Measurements from ENCODE around the gene A4GALT.
A peak's percentile ranks its signal among the peaks of the same experiment; 100 is the strongest.

A4GALT gene

GRCh38 chr22:42699281-42699975 lies 21.2 kb downstream of the A4GALT start:
- Histone ChIP-seq H3K9me3 (replicated peaks; ENCODE audit: low read length) (no peaks in the 10 kb centered on the region), H3K4me1 (ENCODE audit: control insufficient read depth, insufficient read depth, low read length) (peaks cover 26% of the 10 kb centered on the region), H3K4me2 (ENCODE audit: low read length) (peak overlapping the region; percentile 80), H3K27me3 (ENCODE audit: control insufficient read depth, insufficient read depth, low read length) (no peaks in the 10 kb centered on the region), H3K9ac (ENCODE audit: low read depth, low read length) (peak overlapping the region; percentile 29), H3K36me3 (ENCODE audit: insufficient read depth, low read length) (no peaks in the 10 kb centered on the region), H3K4me3 (ENCODE audit: low read length) (peak overlapping the region; percentile 45)

DNA sequence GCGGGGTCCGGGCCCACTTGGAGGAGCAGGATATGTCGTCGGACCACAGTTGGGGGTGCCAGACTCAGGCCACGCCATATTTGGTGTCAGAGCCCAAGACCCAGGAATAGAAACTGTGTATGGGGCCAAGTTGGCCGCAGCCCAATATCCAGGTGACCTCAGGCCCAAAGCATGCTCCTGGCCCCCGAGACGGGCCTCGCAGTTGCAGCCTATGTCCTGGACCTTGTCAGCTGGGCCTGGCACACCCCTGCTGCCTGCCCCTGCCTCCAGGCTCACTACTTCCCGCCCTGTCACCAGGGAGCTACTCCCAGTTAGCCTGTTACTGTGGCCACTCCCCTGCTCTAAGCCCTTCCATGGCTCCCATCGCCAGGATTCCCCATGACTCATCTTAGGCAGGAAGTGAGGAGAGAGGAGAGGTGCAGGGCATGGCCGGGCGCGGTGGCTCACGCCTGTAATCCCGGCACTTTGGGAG lies 23.1 kb downstream of the A4GALT start:
- no peak overlapping the region for H3K4me2 ChIP-seq (ENCODE audit: low read length)
- peaks cover 26% of the 10 kb centered on the region for H3K4me1 ChIP-seq (ENCODE audit: control insufficient read depth, insufficient read depth, low read length)
- peaks cover 6% of the 10 kb centered on the region for H3K36me3 ChIP-seq (ENCODE audit: insufficient read depth, low read length)
- no peak overlapping the region for H3K4me3 ChIP-seq (ENCODE audit: low read length)
- H3K9me3 ChIP-seq (replicated peaks; ENCODE audit: low read length) = no peaks in the 10 kb centered on the region
- H3K9ac ChIP-seq (ENCODE audit: low read depth, low read length) = no peak overlapping the region
- no peaks in the 10 kb centered on the region for H3K27me3 ChIP-seq (ENCODE audit: control insufficient read depth, insufficient read depth, low read length)

DNA sequence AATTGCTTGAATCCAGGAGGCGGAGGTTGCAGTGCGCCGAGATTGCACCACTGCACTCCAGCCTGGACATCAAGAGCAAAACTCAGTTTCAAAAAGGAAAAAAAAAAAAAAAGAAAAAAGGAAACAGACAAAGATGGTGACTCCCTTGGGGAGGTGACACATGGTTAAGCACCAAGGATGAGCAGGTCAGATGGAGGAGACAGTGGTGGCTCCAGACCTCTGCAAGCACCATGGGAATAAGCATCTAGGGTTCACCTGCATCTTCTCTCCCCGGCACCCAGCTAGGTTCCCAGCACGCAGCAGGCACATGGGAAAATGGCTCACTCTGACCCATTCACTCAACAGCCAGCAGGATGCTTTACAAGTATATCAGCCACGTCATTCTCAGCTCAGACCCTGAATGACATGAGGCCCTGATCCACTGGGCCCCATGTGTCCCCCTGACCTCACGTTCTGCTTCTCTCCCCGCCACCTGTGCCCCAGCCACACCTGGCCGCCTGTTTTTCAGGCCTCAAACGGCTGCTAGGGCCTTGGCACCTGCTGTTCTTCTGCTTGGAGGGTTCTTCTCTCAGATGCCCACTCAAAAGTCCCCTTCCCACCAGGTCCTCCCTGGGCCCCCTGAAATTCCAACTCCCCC lies 24.2 kb downstream of the A4GALT start:
- no peak overlapping the region for H3K4me2 ChIP-seq (ENCODE audit: low read length)
- H3K4me1 ChIP-seq (ENCODE audit: control insufficient read depth, insufficient read depth, low read length) = peaks cover 26% of the 10 kb centered on the region
- H3K9me3 ChIP-seq (replicated peaks; ENCODE audit: low read length) = no peaks in the 10 kb centered on the region
- H3K36me3 ChIP-seq (ENCODE audit: insufficient read depth, low read length) = peaks cover 7% of the 10 kb centered on the region
- no peaks in the 10 kb centered on the region for H3K27me3 ChIP-seq (ENCODE audit: control insufficient read depth, insufficient read depth, low read length)
- no peak overlapping the region for H3K4me3 ChIP-seq (ENCODE audit: low read length)
- H3K9ac ChIP-seq (ENCODE audit: low read depth, low read length) = no peak overlapping the region

DNA sequence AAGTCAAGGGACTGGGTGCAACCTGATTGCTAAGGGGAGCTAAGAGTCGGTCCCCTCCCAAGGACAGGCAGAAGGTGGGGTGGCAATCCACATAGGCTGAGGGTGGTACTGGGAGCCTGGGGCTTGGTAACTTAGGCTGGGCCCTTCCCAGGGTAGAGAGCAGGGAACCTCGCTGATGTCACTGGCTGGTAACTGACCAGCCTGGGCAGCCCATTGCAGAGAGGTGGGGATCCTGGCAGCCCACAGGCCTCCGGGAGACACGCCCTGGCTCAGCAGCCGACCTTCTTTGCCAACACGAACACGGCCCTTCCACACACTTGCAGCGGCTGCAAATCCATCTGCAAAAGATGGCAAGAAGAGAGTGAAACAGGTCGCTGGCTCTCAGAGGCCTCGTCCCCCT lies 25.4 kb downstream of the A4GALT start:
- no peak overlapping the region for H3K4me2 ChIP-seq (ENCODE audit: low read length)
- H3K4me3 ChIP-seq (ENCODE audit: low read length) = no peak overlapping the region
- H3K27me3 ChIP-seq (ENCODE audit: control insufficient read depth, insufficient read depth, low read length) = no peaks in the 10 kb centered on the region
- peaks cover 26% of the 10 kb centered on the region for H3K4me1 ChIP-seq (ENCODE audit: control insufficient read depth, insufficient read depth, low read length)
- H3K9me3 ChIP-seq (replicated peaks; ENCODE audit: low read length) = no peaks in the 10 kb centered on the region
- no peak overlapping the region for H3K9ac ChIP-seq (ENCODE audit: low read depth, low read length)
- H3K36me3 ChIP-seq (ENCODE audit: insufficient read depth, low read length) = peaks cover 7% of the 10 kb centered on the region

- Histone ChIP-seq H3K36me3 (ENCODE audit: insufficient read depth, low read length) (peaks cover 7% of the 10 kb centered on the region), H3K4me1 (ENCODE audit: control insufficient read depth, insufficient read depth, low read length) (peaks cover 19% of the 10 kb centered on the region), H3K9me3 (replicated peaks; ENCODE audit: low read length) (no peaks in the 10 kb centered on the region), H3K4me2 (ENCODE audit: low read length) (no peak overlapping the region), H3K4me3 (ENCODE audit: low read length) (no peak overlapping the region), H3K9ac (ENCODE audit: low read depth, low read length) (no peak overlapping the region), H3K27me3 (ENCODE audit: control insufficient read depth, insufficient read depth, low read length) (no peaks in the 10 kb centered on the region)
Observed at GRCh38 chr22:42693763-42694683, 26.6 kb downstream of the A4GALT start.

DNA sequence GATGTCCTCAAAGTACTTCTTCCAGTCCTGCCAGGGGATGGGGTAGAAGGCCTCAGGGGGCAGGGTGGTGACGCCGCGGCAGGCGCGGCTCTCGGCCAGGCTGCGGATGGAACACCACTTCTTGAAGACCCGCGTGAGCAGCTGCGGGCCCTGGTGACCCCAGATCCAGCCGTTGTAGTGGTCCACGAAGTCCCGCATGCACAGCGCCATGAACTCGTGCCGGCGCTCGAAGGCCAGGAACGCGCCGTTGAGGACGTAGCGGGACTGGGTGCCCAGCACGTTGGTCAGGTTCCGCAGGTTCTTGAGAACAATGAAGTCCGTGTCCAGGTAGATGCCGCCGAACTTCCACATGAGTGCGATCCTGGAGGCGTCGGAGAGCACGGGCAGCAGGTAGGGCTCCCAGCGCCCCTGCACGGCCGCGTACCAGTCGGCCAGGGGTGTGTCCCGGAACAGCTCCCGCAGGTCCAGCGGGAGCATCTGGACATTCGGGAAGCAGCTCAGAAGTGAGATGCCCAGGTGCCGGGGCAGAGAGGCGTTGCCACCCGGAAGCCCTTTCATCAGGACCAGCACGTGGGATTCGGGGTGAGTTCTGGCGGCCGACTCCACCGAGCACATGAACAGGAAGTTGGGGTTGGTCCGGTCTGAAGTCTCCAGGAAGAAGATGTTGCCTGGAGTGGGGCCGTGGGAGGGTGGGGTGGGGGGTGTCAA lies 27.5 kb downstream of the A4GALT start:
- H3K4me3 ChIP-seq (ENCODE audit: low read length) = no peak overlapping the region
- peaks cover 19% of the 10 kb centered on the region for H3K4me1 ChIP-seq (ENCODE audit: control insufficient read depth, insufficient read depth, low read length)
- no peaks in the 10 kb centered on the region for H3K9me3 ChIP-seq (replicated peaks; ENCODE audit: low read length)
- peaks cover 7% of the 10 kb centered on the region for H3K36me3 ChIP-seq (ENCODE audit: insufficient read depth, low read length)
- no peaks in the 10 kb centered on the region for H3K27me3 ChIP-seq (ENCODE audit: control insufficient read depth, insufficient read depth, low read length)
- H3K4me2 ChIP-seq (ENCODE audit: low read length) = no peak overlapping the region
- H3K9ac ChIP-seq (ENCODE audit: low read depth, low read length) = no peak overlapping the region

GRCh38 chr22:42692239-42693054 lies 28.2 kb downstream of the A4GALT start:
- Histone ChIP-seq H3K4me3 (ENCODE audit: low read length) (no peak overlapping the region), H3K36me3 (ENCODE audit: insufficient read depth, low read length) (peaks cover 7% of the 10 kb centered on the region), H3K4me2 (ENCODE audit: low read length) (no peak overlapping the region), H3K9me3 (replicated peaks; ENCODE audit: low read length) (no peaks in the 10 kb centered on the region), H3K9ac (ENCODE audit: low read depth, low read length) (no peak overlapping the region), H3K27me3 (ENCODE audit: control insufficient read depth, insufficient read depth, low read length) (no peaks in the 10 kb centered on the region), H3K4me1 (ENCODE audit: control insufficient read depth, insufficient read depth, low read length) (peaks cover 21% of the 10 kb centered on the region)

DNA sequence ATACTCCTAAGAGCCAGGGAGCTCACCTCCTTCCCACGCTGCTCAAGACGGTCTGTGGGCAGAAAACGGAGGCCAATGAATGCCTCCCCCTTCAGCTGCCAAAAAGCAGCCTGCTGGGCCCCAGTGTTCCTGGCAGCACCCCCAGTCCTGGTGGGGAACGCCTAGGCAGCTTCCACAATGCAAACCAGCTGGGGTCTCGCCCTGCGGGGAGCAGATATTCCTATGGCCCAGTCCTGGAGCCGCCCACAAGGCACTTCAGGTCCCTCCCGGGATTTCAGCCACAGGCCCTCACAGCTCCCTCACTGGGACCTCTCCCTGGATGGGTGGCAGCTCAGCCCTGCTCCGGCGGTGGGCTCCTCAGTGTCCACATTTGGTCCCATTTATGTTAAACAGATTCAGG lies 29.2 kb downstream of the A4GALT start:
- H3K36me3 ChIP-seq (ENCODE audit: insufficient read depth, low read length) = peaks cover 7% of the 10 kb centered on the region
- H3K9ac ChIP-seq (ENCODE audit: low read depth, low read length) = no peak overlapping the region
- H3K4me1 ChIP-seq (ENCODE audit: control insufficient read depth, insufficient read depth, low read length) = peaks cover 25% of the 10 kb centered on the region
- no peaks in the 10 kb centered on the region for H3K27me3 ChIP-seq (ENCODE audit: control insufficient read depth, insufficient read depth, low read length)
- no peak overlapping the region for H3K4me3 ChIP-seq (ENCODE audit: low read length)
- H3K4me2 ChIP-seq (ENCODE audit: low read length) = no peak overlapping the region
- no peaks in the 10 kb centered on the region for H3K9me3 ChIP-seq (replicated peaks; ENCODE audit: low read length)

DNA sequence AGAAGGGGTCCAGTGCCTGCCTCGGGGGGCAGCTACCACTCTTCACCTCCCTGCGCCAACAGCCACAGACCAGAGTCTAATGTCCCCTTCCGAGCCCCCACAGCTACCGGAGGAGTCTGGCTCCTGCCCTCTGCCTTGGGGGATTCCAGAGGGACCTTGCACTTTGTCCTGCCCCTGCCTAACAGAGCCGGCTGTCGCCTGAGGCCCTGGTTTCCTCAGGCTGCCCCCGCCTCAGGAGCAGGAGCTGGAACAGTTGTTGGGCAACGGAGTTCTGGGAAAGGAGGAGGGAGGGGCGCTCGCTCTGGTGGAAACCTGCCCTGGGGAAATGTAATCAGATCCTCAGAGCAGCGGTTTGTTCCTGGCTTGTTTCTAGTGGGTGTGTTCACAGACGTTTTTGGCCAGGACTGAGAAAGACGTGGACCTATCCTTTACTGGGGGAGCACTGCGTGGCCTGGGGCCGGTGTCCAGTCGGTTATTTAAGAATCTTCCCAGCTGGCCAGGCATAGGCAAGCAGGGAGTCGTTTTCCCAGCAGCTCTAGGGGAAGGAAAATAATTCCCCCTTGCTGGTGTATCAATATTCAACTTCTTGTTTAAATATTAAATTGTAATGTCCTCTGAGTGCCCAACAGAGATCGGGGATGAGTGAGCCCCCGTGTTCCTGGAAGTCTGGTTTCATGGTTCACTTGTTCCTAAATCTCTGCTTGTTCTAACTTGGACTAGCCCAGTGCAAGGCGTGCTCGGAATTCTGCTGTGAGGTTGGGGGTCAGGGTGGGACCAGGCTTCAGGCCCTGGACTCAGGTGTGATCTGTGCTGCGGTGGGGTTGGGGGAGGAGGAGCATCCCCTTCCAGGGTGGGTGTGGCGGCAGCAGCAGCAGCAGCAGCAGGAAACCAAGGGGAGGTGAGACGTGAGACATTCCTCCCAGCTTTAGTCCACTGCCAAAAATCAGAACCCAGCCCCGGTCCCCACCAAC lies 32.1 kb downstream of the A4GALT start:
- Histone ChIP-seq H3K4me3 (ENCODE audit: low read length) (peak overlapping the region; percentile 1), H3K4me2 (ENCODE audit: low read length) (peak overlapping the region; percentile 64), H3K4me1 (ENCODE audit: control insufficient read depth, insufficient read depth, low read length) (peaks cover 42% of the 10 kb centered on the region), H3K36me3 (ENCODE audit: insufficient read depth, low read length) (peaks cover 7% of the 10 kb centered on the region), H3K9ac (ENCODE audit: low read depth, low read length) (peak overlapping the region; percentile 61), H3K27me3 (ENCODE audit: control insufficient read depth, insufficient read depth, low read length) (no peaks in the 10 kb centered on the region), H3K9me3 (replicated peaks; ENCODE audit: low read length) (no peaks in the 10 kb centered on the region)
